Subcutaneous adipose tissue (tissue), 4 donors: ENCODE measurements around the gene LIN9. TPM values are rescaled to one million over a fixed set of nuclear protein-coding genes. Genes with fewer than 3 reads are reported as not detected.

Experiments
- total RNA-seq, 4 donors: library from RNA; depleted of rRNA; stranded (reverse); fragments of >200 nt; gene quantifications; one replicate each; pipeline ENCODE4 v1.1.0, GENCODE V29; 2016
- TF ChIP-seq, protein P1 (sequence below): fragments of 450-650 bp; IDR thresholded peaks from one replicate; pipeline ENCODE4 v1.5.1; 2016; ENCODE audit warnings: low read depth, mild to moderate bottlenecking, control low read depth, antibody characterized with exemption, moderate library complexity

Gene LIN9
- total RNA-seq, 4 donors from 2014 or later: 1.8 to 4.1 (median 2.1) TPM

- TF ChIP-seq, protein P1, sequence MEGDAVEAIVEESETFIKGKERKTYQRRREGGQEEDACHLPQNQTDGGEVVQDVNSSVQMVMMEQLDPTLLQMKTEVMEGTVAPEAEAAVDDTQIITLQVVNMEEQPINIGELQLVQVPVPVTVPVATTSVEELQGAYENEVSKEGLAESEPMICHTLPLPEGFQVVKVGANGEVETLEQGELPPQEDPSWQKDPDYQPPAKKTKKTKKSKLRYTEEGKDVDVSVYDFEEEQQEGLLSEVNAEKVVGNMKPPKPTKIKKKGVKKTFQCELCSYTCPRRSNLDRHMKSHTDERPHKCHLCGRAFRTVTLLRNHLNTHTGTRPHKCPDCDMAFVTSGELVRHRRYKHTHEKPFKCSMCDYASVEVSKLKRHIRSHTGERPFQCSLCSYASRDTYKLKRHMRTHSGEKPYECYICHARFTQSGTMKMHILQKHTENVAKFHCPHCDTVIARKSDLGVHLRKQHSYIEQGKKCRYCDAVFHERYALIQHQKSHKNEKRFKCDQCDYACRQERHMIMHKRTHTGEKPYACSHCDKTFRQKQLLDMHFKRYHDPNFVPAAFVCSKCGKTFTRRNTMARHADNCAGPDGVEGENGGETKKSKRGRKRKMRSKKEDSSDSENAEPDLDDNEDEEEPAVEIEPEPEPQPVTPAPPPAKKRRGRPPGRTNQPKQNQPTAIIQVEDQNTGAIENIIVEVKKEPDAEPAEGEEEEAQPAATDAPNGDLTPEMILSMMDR: no peak
Measured at GRCh38 chr1:226305184-226305583, 3.8 kb downstream of the LIN9 start.

DNA sequence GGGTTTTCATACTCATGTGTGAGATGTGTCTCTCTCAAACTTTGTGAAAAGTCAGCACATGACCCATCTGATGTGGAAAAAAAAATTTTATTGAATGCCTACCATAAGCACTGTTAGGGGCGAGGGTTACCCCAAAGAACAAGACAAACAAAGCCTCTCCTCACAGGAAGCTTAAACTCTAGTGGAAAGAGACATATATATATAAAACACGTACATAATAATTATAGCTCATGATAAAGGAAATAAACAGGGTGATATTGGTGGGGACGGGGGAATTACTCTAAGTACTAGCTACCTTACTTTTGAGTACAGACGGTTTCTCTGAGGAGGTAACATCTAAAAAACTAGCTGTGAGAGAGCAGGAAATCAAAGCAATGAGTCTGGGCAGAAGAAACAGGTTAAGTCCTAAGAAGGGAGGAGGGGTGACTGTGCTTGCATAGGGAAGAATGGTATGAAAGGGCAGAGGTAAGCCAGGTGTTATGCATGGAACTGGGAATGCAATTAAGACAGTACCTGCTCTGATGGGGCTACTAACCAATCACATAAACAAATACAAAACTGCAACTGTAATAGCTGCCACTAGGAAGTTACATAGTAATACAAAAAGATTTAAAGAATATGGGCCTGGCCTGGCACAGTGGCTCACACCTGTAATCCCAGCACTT, 4.5 kb downstream of the LIN9 start:
- TF ChIP-seq, protein P1: no peak

DNA sequence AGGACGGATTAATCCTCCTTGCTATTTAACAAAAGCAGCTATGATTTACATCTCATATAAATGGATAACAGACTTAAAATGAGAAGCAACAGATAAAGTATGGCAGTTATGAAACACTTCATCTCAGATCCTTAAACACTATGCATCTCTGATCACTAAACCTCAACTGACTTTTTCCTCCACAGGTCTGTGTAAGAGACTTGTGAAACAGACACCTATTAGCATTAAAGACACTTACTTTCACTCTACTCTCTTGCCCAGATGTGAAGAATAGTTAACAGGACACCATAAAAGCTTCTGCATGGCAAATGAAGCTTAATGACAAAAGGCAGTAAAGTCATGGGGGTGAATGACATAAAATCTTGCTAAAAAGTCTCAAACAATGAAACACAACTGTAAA, 6.2 kb downstream of the LIN9 start:
- TF ChIP-seq, protein P1: no peak

GRCh38 chr1:226296911-226297310, 12.1 kb downstream of the LIN9 start:
- TF ChIP-seq, protein P1: no peak

- TF ChIP-seq, protein P1: no peak
Measured at GRCh38 chr1:226293553-226293920, 15.4 kb downstream of the LIN9 start.

GRCh38 chr1:226292874-226293552, 16.0 kb downstream of the LIN9 start:
- TF ChIP-seq, protein P1: no peak

GRCh38 chr1:226287587-226287986, 21.4 kb downstream of the LIN9 start:
- TF ChIP-seq, protein P1: no peak
